ENCODE measurements around the gene GJD2.

Gene GJD2

GRCh38 chr15:34722439-34722836 is 32.4 kb downstream of the GJD2 start:
- DNase-seq = no peak

GRCh38 chr15:34721802-34722438 is 32.9 kb downstream of the GJD2 start:
- DNase-seq = peak; percentile 58

GRCh38 chr15:34721157-34721801 is 33.5 kb downstream of the GJD2 start:
- DNase-seq = no peak

- no peak for DNase-seq
These were observed 35.1 kb downstream of the GJD2 start for GRCh38 chr15:34719695-34720094.

- DNase-seq = no peak
These were observed 35.8 kb downstream of the GJD2 start for GRCh38 chr15:34718681-34719665.

GRCh38 chr15:34717729-34718128 is 37.1 kb downstream of the GJD2 start:
- DNase-seq = no peak

- no peak for DNase-seq
These were observed 38.7 kb downstream of the GJD2 start for GRCh38 chr15:34716111-34716510.

- DNase-seq = no peak
These were observed 40.2 kb downstream of the GJD2 start for GRCh38 chr15:34714476-34715121.

- no peak for DNase-seq
These were observed 41.2 kb downstream of the GJD2 start for GRCh38 chr15:34713635-34714034.

- DNase-seq = no peak
These were observed 44.9 kb downstream of the GJD2 start for GRCh38 chr15:34709866-34710265.

GRCh38 chr15:34708422-34708821 is 46.4 kb downstream of the GJD2 start:
- DNase-seq = no peak

GRCh38 chr15:34701536-34701935 is 53.3 kb downstream of the GJD2 start:
- no peak for DNase-seq
